HFF-Myc (cell line): ENCODE measurements around the gene APOBEC3G.
"Not testable (repeated sequence)": the region's sequence is repeated elsewhere in the genome, so short reads cannot be mapped to it uniquely, and the experiment has no call there.

Source experiments
- DNase-seq: peaks from one replicate; pipeline ENCODE4 v3.0.0-alpha.2; 2011; ENCODE audit warnings: low read depth; ENCODE audit errors: extremely low read depth
- H3K4me3 ChIP-seq: replicated peaks from 2 replicates; pipeline ENCODE4 v1.5.1; 2011; ENCODE audit warnings: low read depth, mild to moderate bottlenecking, control low read depth, low read length
- CTCF ChIP-seq: IDR thresholded peaks from 2 replicates; pipeline ENCODE4 v1.5.1; 2012; ENCODE audit warnings: mild to moderate bottlenecking, low read depth, low read length, control low read depth; ENCODE audit errors: missing control alignments

Gene APOBEC3G

DNA sequence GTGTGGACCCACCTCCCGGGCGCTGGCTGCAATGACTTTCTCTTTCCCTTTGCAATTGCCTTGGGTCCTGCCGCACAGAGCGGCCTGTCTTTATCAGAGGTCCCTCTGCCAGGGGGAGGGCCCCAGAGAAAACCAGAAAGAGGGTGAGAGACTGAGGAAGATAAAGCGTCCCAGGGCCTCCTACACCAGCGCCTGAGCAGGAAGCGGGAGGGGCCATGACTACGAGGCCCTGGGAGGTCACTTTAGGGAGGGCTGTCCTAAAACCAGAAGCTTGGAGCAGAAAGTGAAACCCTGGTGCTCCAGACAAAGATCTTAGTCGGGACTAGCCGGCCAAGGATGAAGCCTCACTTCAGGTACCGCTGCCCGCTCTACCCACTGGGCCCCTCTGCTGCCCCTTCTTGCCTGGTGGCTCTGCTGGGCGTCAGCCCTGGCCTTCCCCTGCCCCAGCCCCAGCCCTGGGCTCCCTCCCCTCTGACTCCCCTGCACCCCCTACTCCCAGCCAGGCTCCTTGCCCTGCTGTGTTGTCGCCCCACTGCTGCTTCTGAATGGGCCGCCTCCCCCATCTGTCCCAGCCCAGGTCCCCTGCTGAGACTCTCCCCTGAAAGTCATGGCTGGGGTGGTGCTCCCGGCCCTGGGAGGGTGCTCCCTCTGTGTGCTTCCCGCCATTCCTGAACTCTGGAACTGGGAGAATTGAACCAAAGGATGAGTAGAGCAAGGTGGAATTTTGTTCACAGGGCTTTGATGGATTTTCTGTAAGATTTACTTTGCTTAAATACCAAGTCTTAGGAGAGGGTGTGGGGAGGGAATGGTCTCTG lies at the start of gene APOBEC3G:
Gene APOBEC3G (plus strand): TSS at position 250 of the 815 bp plus-strand sequence. CDS start 87 bp downstream, at position 337.
- DNase-seq: not testable (repeated sequence)
- H3K4me3 ChIP-seq: peak within 1 kb of the TSS; percentile 41

DNA sequence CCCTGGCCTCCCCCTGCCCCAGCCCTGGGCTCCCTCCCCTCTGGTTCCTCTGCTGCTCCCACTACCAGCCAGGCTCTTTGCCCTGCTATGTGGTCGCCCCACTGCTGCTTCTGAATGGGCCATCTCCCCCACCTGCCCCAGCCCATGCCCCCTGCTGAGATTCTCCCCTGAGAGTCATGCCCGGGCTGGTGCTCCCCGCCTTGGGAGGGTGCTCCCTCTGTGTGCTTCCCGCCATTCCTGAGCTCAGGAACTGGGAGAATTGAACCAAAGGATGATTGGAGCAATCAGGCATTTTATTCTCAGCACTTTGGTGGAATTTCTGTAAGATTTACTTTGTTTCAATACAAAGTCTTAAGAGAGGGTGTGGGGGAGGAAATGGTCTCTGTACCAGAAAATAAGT lies 49.4 kb upstream of the APOBEC3G start:
- no peak overlapping the region for H3K4me3 ChIP-seq
- TF ChIP-seq CTCF: no peak
- DNase-seq: no peak

DNA sequence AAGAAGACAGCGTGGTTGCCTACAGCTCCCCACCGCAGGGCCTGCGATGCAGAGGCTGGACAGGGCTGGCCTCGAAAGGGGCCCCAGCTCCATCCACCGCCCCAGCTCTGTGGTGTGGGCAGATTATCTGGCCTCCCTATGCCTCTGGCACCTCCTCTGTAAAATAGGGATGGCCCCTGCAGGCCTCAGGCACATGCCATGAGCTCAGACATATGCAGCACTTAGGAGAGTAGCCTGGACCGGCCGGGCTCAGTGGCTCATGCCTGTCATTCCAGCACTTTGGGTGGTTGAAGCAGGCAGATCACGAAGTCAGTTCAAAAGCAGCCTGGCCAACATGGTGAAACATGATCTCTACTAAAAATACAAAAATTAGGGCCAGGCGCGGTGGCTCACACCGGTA lies 48.8 kb upstream of the APOBEC3G start:
- DNase-seq: no peak
- no peak overlapping the region for H3K4me3 ChIP-seq
- no peak for TF ChIP-seq CTCF

DNA sequence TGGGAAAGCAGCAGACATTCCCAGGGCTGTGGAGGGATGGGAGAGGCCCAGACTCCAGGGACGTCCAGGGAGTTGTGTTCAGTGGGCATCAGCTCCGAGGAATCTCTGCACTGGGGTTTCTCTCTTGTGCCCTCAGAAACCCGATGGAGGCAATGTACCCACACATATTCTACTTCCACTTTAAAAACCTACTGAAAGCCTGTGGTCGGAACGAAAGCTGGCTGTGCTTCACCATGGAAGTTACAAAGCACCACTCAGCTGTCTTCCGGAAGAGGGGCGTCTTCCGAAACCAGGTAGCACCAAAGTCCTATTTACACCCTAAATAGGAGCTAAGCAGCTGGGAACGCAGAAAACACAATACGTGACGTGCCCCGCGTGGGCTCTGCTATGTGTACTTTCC lies 47.8 kb upstream of the APOBEC3G start:
- no peak for TF ChIP-seq CTCF
- DNase-seq: no peak
- no peak overlapping the region for H3K4me3 ChIP-seq

GRCh38 chr22:39030705-39031104 lies 46.4 kb upstream of the APOBEC3G start:
- no peak for TF ChIP-seq CTCF
- H3K4me3 ChIP-seq: no peak overlapping the region
- no peak for DNase-seq

GRCh38 chr22:39031434-39032295 lies 45.4 kb upstream of the APOBEC3G start:
- H3K4me3 ChIP-seq, DNase-seq: not testable (repeated sequence)

- DNase-seq, H3K4me3 ChIP-seq: not testable (repeated sequence)
Observed at GRCh38 chr22:39037071-39037470, 40.0 kb upstream of the APOBEC3G start.

GRCh38 chr22:39039306-39040126 lies 37.6 kb upstream of the APOBEC3G start:
- no peak for TF ChIP-seq CTCF
- no peak overlapping the region for H3K4me3 ChIP-seq
- DNase-seq: no peak

- not testable (repeated sequence) for DNase-seq
- H3K4me3 ChIP-seq: peak overlapping the region; percentile 55
Observed at GRCh38 chr22:39040155-39040537, 36.9 kb upstream of the APOBEC3G start.

GRCh38 chr22:39040538-39041296 lies 36.4 kb upstream of the APOBEC3G start, which contains the start of gene APOBEC3F:
Gene APOBEC3F (plus strand): TSS chr22:39040864. CDS start chr22:39040961, 97 bp downstream.
- DNase-seq: not testable (repeated sequence)
- peak within 1 kb of the TSS; percentile 55 for H3K4me3 ChIP-seq
